Right cardiac atrium (tissue), 5 donors: ENCODE measurements around the gene BTG3. TPM values are rescaled to one million over a fixed set of nuclear protein-coding genes. Genes with fewer than 3 reads are reported as not detected.

Source experiments
- ATAC-seq, 2 donors: fragments of 200-7000 bp; cut with Tn5 transposase; one replicate each; pipeline versions ENCODE4 v1.8.0 to v1.9.1; 2020; ENCODE audit warnings: moderate library complexity in 2 of 2, mild to moderate bottlenecking in 1 of 2
- DNase-seq, 3 donors: peaks; one replicate each; pipeline ENCODE4 v3.0.0-alpha.2; 2020
- H3K27ac ChIP-seq: one replicate; pipeline ENCODE4 v1.5.1; 2013; ENCODE audit warnings: mild to moderate bottlenecking, low read length, control low read depth, moderate library complexity
- H3K27me3 ChIP-seq: one replicate; pipeline ENCODE4 v1.6.1; 2013; ENCODE audit not compliant: control insufficient read depth, insufficient read depth
- H3K4me1 ChIP-seq: one replicate; pipeline ENCODE4 v1.6.1; 2013; ENCODE audit warnings: low read length; ENCODE audit not compliant: control insufficient read depth, insufficient read depth
- H3K4me3 ChIP-seq: one replicate; pipeline ENCODE4 v1.5.1; 2013; ENCODE audit warnings: low read length, control low read depth
- H3K9me3 ChIP-seq: one replicate; pipeline ENCODE4 v1.6.1; 2013; ENCODE audit warnings: low read length; ENCODE audit not compliant: control insufficient read depth
- WGBS: extraction: QIAGEN DNeasy Blood & Tissue Kit; methylation state at CpG from one replicate; pipeline ENCODE4 v1.1.7; 2013; 5-methylcytosine and 5-hydroxymethylcytosine counted together
- intact Hi-C, 4 donors: fragments of 100-400 bp; cut with DNase I; formaldehyde crosslinking; loops; one replicate each; pipeline versions ENCODE4 v1.11.0 to v1.14.0; 2022 to 2023
- polyA plus RNA-seq: library from polyadenylated mRNA; stranded (reverse); fragments of 200-250 nt; gene quantifications from one replicate; pipeline ENCODE4 v1.2.3, GENCODE V29; 2013
- total RNA-seq, 4 donors: library from RNA; stranded (reverse); fragmentation: NEBNext Ultra II Directional; extraction: Animal tissue kit (Norgen Biotek cat#: 25700); gene quantifications; one replicate each; pipeline ENCODE4 v1.2.1, GENCODE V29; 2021
- donor health status: healthy with polysubstance abuse.
- donor health status: DM: no; HTN: yes; CAD: no.
- donor health status: DM: no; HTN: no; CAD: no.
- donor health status: DM: no; HTN: yes; CAD: no; lungs with severe emphysema.
- donor health status: DM: yes; HTN: yes; CAD: no.

BTG3 gene
- total and polyA plus RNA-seq, 5 donors = 21.7 to 33.7 (median 23.1) TPM

DNA sequence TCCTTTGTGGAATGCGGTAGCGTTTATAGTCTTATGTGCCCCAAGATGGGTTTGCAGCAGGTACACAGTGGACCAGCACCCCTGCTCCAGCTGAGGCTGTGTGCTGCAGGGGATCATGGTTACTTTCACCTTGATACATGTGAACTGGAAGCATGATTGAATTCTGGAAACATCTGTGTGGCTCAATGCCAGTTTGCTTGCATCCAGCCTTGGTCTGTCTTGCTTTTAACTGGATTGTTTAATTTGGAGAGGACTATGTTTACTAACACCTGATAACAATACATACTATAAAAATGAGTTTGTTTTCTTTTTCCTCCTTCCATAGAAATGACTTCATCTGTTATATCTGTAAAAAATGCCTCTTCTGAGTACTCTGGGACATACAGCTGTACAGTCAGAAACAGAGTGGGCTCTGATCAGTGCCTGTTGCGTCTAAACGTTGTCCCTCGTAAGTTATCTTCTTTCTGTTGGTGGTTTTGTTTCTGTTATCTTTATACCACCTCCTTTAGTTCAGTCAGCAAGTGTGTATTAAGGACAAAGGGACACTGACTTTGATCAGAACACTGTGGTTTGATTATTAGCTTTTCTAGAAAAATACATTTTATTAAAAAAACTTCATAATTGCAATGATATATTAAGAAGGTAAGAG is 52.2 kb downstream of the BTG3 start:
- Histone ChIP-seq H3K4me3 (no peak overlapping the region), H3K4me1 (no peaks in the 10 kb centered on the region), H3K9me3 (no peaks in the 10 kb centered on the region), H3K27me3 (no peaks in the 10 kb centered on the region), H3K27ac (no peak overlapping the region)
- DNase-seq = no peak
- intact Hi-C loops = no loop called here
- 51% methylated on average over 5 of the region's 5 CpGs for WGBS
- ATAC-seq = no peak

DNA sequence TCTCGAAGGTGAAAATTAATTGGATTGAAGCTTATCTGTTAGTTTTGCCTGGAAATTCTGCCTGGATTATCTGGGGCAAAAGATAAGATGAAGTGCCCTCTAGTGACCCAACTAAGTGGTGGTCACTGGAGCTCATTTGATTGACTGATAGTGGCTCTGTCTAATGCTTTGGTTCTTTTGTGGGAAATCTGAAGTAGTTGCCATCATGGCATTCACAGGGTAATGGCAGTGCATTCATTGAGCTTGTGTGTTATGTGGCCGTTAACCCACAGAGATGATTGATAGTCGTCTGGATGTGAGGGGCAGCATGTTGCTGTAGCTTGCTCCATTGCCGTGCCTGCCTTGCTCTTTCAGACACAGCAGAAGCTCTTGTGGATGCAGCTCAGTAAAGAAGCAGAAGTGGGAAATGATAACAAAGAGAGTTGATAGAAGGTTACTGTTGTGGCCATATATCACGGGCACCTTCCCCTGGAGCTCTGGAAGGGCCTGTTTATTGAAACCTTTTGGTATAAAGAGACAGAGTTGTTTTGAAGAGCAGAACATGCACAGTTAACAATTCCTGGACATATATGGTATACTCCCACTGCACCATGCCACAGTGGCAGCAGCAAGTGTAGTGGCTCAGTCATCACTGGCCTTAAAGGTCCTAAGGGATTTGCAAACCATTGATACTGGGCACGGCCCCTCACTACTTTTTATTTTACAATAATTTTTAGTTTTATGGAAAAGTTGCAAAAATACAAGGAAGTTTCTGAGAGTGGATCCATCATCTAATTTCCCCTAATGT is 57.8 kb downstream of the BTG3 start:
- Histone ChIP-seq H3K4me1 (no peaks in the 10 kb centered on the region), H3K9me3 (no peaks in the 10 kb centered on the region), H3K27ac (no peak overlapping the region), H3K4me3 (no peak overlapping the region), H3K27me3 (no peaks in the 10 kb centered on the region)
- DNase-seq (peak in 1 of 3 donors; percentile 38), ATAC-seq (peak; percentile 11 to 59)
- intact Hi-C loops = no loop called here
- WGBS = 40% methylated on average over 6 of the region's 6 CpGs

DNA sequence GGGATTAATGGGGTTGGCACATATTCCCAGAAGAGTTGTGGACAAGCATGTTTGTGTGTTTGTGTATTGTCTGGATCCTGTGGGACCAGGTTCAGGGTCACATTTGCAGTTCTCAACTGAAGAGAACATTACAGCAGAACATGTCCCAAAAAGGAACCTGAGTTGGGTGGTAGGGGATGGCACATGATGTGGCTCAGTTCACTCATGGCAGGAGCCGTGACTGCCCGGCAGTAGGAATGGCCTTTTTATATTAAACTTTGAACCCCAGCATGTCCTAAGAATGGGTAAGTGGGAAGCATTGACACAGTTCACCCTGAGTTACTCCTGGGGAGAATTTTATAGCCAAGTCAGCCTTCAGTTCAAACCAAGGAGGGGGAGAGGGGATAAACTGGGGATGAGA is 58.6 kb downstream of the BTG3 start:
- intact Hi-C loops = no loop called here
- no peak overlapping the region for H3K4me3 ChIP-seq
- no peak for ATAC-seq

DNA sequence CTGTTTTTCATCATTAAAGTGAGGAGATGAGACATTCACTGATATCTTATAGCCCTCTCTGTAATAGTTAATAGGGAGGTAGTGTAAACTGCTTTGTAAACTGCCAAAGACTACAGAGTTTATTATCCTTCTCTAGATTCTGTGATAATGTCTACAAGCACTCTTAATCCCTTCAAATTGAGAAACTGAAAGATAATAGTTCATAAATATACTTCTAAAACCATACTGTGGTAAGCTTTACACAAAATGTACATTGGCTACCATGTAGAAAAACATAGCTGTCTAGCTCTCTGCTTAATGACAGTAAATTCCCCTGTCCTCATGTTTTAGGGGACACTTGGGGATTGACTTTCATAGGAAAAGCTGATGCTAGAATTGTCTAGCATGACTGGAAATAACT is 60.3 kb downstream of the BTG3 start:
- Histone ChIP-seq H3K9me3 (no peaks in the 10 kb centered on the region), H3K4me1 (no peaks in the 10 kb centered on the region), H3K4me3 (no peak overlapping the region), H3K27me3 (no peaks in the 10 kb centered on the region), H3K27ac (no peak overlapping the region)
- no peak for DNase-seq
- intact Hi-C loops = no loop called here
- no peak for ATAC-seq

More for the DNA sequence above, 58.6 kb downstream of the BTG3 start:
- H3K9me3 ChIP-seq = no peaks in the 10 kb centered on the region
- no peak for DNase-seq
- H3K27me3 ChIP-seq = no peaks in the 10 kb centered on the region
- WGBS = 43% methylated on average over 2 of the region's 2 CpGs
- no peaks in the 10 kb centered on the region for H3K4me1 ChIP-seq
- H3K27ac ChIP-seq = no peak overlapping the region

DNA sequence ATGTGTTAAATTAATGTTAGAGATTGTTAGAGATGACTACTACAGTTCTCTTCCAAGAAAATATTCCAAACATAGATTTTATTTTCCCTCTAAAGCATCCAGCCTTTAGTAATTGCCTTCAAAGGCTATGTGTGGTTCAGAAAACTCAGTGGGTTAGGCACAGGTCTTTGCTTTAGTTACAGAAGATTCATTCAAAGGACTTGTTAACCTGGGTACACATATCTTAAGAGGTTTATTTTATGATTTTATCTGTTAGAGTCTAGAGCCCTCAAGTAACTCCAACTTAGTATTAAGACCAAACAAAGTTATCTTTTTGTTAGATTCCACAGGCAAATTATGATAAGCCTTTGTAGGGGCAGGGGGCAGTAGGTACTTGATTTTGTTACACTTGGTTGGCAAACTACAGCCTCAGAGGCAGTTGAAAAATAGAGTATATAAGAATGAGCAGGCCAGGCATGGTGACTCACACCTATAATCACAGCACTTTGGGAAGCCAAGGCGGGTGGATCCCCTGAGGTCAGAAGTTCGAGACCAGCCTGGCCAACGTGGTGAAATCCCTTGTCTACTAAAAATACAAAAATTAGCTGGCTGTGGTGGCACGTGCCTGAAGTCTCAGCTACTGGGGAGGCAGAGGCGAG is 61.9 kb downstream of the BTG3 start:
- Histone ChIP-seq H3K27me3 (no peaks in the 10 kb centered on the region), H3K4me3 (no peak overlapping the region), H3K9me3 (no peaks in the 10 kb centered on the region), H3K27ac (no peak overlapping the region), H3K4me1 (no peaks in the 10 kb centered on the region)
- ATAC-seq (no peak), DNase-seq (no peak)
- 78% methylated on average over 5 of the region's 5 CpGs for WGBS
- intact Hi-C loops = no loop called here

GRCh38 chr21:17548262-17548661 is 64.4 kb downstream of the BTG3 start:
- DNase-seq (no peak), ATAC-seq (peak in 1 of 2 donors; percentile 50)
- no peak overlapping the region for H3K27ac ChIP-seq
- no peaks in the 10 kb centered on the region for H3K27me3 ChIP-seq
- WGBS = 67% methylated on average over 7 of the region's 7 CpGs
- intact Hi-C loops = no loop called here
- no peaks in the 10 kb centered on the region for H3K4me1 ChIP-seq
- no peak overlapping the region for H3K4me3 ChIP-seq
- H3K9me3 ChIP-seq = no peaks in the 10 kb centered on the region

DNA sequence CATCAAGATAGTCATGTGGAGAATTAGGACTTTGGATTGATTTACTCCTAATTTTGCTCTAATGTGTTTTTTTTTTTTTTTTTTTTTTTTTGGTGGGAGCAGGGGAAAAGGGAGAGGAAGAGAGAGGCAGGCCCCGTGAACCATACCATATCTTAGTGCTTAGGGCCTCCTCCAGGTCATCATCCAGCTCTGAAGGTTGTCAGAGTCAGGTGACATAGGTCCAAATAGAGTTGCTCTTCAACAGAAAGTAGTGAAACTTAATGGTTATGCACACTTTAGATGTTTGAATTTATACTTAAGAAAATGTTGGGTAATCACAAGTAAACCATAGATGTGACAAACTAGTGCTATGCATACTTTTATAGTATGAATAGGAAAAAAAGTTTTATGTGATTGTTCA is 67.7 kb downstream of the BTG3 start:
- H3K27me3 ChIP-seq = no peaks in the 10 kb centered on the region
- 90% methylated on average over 1 of the region's 1 CpG for WGBS
- DNase-seq = no peak
- H3K4me3 ChIP-seq = no peak overlapping the region
- H3K4me1 ChIP-seq = no peaks in the 10 kb centered on the region
- intact Hi-C loops = no loop called here
- ATAC-seq = no peak
- H3K9me3 ChIP-seq = no peaks in the 10 kb centered on the region
- no peak overlapping the region for H3K27ac ChIP-seq

Other genes with a start within 250 kb of the BTG3 start
- 10 to 100 TPM; 13.8 to 22.5 (median 19.9) TPM for gene CXADR, start 99.9 kb downstream of the BTG3 start, total RNA-seq
- gene CXADR, start 99.9 kb downstream of the BTG3 start, polyA plus RNA-seq = 7.3 TPM
- 10 to 100 TPM in 1 of 4 donors, 1 to 10 TPM in 3; 8.8 to 11.7 (median 9.8) TPM for gene C21orf91, start 206.5 kb upstream of the BTG3 start, total RNA-seq
- gene C21orf91, start 206.5 kb upstream of the BTG3 start, polyA plus RNA-seq = 3.6 TPM